Activated naive CD4-positive, alpha-beta T cell treated with anti-CD3 and anti-CD28 coated beads, Interleukin-2, amount 50 U/mL, for 24 hours (primary cell): ENCODE data around the gene RBM27.

ENCODE experiments used
- H3K27ac Mint-ChIP-seq: one replicate; pipeline ENCODE4 v1.8.0; 2021; ENCODE audit warnings: mild to moderate bottlenecking, mixed read lengths
- H3K27me3 Mint-ChIP-seq: one replicate; pipeline ENCODE4 v1.8.0; 2021; ENCODE audit warnings: mixed read lengths
- H3K36me3 Mint-ChIP-seq: one replicate; pipeline ENCODE4 v1.8.0; 2021; ENCODE audit warnings: mixed read lengths
- H3K4me1 Mint-ChIP-seq: one replicate; pipeline ENCODE4 v1.8.0; 2021; ENCODE audit warnings: mixed read lengths
- H3K4me3 Mint-ChIP-seq: one replicate; pipeline ENCODE4 v1.8.0; 2021; ENCODE audit warnings: mild to moderate bottlenecking, mixed read lengths
- H3K9me3 Mint-ChIP-seq: one replicate; pipeline ENCODE4 v1.8.0; 2021; ENCODE audit warnings: mixed read lengths

RBM27 gene

DNA sequence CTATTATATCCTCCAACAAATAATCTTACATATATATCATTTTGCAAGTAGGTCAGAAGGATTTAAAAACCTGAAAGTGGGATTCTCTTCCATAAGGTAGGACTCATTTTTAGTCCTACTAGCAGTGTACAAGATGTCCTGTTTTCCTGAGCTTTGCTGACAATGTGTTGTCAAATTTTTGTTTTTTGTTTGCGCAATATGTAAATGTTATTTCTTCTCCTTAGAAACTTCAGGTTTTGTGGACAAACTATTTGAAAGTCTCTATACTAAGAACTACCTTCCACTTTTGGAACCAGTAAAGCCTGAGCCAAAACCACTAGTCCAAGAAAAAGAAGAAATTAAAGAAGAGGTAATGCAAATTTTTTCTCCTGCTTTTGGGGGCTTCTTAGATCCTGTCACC lies 19.8 kb downstream of the RBM27 start:
- H3K27me3 Mint-ChIP-seq, result no peaks in the 10 kb centered on the region
- no peaks in the 10 kb centered on the region for H3K9me3 Mint-ChIP-seq
- no peak overlapping the region for H3K27ac Mint-ChIP-seq
- peaks cover 12% of the 10 kb centered on the region for H3K4me1 Mint-ChIP-seq
- peaks cover 10% of the 10 kb centered on the region for H3K36me3 Mint-ChIP-seq
- no peak overlapping the region for H3K4me3 Mint-ChIP-seq

GRCh38 chr5:146229222-146229621 lies 25.8 kb downstream of the RBM27 start:
- Mint-ChIP-seq H3K4me1 (peaks cover 3% of the 10 kb centered on the region), H3K27ac (peak overlapping the region; percentile 8), H3K36me3 (peaks cover 11% of the 10 kb centered on the region), H3K4me3 (no peak overlapping the region), H3K9me3 (no peaks in the 10 kb centered on the region), H3K27me3 (no peaks in the 10 kb centered on the region)

DNA sequence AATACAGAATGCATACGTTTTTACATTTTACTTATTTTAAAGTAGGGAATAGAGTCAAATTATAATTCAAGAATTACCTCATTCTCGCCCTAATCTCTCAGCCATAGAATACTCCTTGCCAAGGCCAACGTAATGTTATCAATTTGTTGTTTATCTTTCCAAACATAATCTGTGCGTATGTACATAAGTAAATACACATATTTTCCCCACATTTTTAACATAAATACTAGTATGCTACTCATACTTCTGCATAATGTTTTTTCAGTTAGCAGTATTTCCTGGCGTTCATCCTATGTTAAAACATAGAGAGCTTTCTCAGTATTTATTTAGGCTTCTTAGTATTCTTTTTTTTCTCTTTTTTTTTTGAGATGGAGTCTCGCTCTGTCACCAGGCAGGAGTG lies 28.8 kb downstream of the RBM27 start:
- Mint-ChIP-seq H3K9me3 (no peaks in the 10 kb centered on the region), H3K4me3 (no peak overlapping the region), H3K36me3 (peaks cover 15% of the 10 kb centered on the region), H3K4me1 (no peaks in the 10 kb centered on the region), H3K27ac (no peak overlapping the region), H3K27me3 (no peaks in the 10 kb centered on the region)

DNA sequence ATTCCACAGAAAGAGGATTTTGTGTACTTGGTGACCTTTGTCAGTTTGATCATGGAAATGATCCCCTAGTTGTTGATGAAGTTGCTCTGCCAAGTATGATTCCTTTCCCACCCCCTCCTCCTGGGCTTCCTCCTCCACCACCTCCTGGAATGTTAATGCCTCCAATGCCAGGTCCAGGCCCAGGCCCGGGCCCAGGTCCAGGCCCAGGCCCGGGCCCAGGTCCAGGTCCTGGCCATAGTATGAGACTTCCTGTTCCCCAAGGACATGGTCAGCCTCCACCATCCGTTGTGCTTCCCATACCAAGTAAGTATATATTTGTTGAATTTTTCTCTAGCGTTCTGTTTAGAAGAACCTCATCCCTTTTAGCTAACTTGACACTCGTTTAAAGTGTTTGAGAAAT lies 30.0 kb downstream of the RBM27 start:
- Mint-ChIP-seq H3K27me3 (no peaks in the 10 kb centered on the region), H3K36me3 (peaks cover 17% of the 10 kb centered on the region), H3K4me3 (no peak overlapping the region)

DNA sequence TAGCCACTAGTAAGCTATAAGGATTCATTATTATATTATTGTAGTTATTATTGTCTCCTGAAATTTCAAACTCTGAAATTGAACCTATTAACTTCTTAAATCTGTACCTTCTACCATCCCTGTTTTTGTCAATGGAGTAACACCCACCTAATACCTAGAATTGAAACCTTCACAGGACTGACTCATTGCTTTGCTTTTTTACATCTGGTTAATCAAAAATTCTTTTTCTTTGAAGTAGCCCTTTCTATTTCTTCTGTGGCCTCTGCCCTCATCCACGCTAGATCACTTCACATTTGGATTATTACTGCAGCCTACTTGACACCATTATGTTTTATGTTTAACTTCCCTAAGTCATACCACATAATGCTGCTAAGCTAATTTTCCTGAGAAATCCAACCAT lies 35.6 kb downstream of the RBM27 start:
- H3K27ac Mint-ChIP-seq, result peak overlapping the region; percentile 19
- H3K36me3 Mint-ChIP-seq, result peaks cover 16% of the 10 kb centered on the region
- H3K27me3 Mint-ChIP-seq, result no peaks in the 10 kb centered on the region
- H3K9me3 Mint-ChIP-seq, result no peaks in the 10 kb centered on the region
- no peak overlapping the region for H3K4me3 Mint-ChIP-seq
- peaks cover 11% of the 10 kb centered on the region for H3K4me1 Mint-ChIP-seq

More for the DNA sequence above, 30.0 kb downstream of the RBM27 start:
- no peak overlapping the region for H3K27ac Mint-ChIP-seq
- no peaks in the 10 kb centered on the region for H3K9me3 Mint-ChIP-seq
- no peaks in the 10 kb centered on the region for H3K4me1 Mint-ChIP-seq

- H3K4me3 Mint-ChIP-seq, result no peak overlapping the region
- peaks cover 17% of the 10 kb centered on the region for H3K36me3 Mint-ChIP-seq
- H3K4me1 Mint-ChIP-seq, result peaks cover 11% of the 10 kb centered on the region
- no peak overlapping the region for H3K27ac Mint-ChIP-seq
- no peaks in the 10 kb centered on the region for H3K27me3 Mint-ChIP-seq
- H3K9me3 Mint-ChIP-seq, result no peaks in the 10 kb centered on the region
These were observed 37.5 kb downstream of the RBM27 start for GRCh38 chr5:146240951-146241350.

DNA sequence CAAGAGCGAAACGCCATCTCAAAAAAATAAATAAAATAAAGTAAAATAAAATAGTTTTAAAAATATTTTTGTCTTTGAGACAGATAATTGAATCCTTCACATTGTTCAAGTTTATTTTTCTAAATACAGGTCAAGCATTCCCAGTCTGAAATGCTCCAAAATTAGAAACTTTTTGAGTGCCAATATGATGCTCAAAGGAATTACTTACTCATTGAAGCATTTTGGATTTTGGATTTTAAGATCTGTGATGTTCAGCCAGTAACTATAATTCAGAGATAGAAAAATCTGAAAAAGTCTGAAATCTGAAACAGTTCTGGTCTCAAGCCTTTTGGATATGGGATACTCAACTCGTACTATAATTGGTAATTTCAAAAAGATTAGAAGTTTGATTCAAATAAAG lies 39.8 kb downstream of the RBM27 start:
- H3K27ac Mint-ChIP-seq, result no peak overlapping the region
- no peaks in the 10 kb centered on the region for H3K27me3 Mint-ChIP-seq
- H3K4me1 Mint-ChIP-seq, result peaks cover 15% of the 10 kb centered on the region
- no peak overlapping the region for H3K4me3 Mint-ChIP-seq
- H3K9me3 Mint-ChIP-seq, result no peaks in the 10 kb centered on the region
- H3K36me3 Mint-ChIP-seq, result peaks cover 14% of the 10 kb centered on the region

GRCh38 chr5:146248561-146248960 lies 45.2 kb downstream of the RBM27 start:
- no peak overlapping the region for H3K27ac Mint-ChIP-seq
- no peaks in the 10 kb centered on the region for H3K9me3 Mint-ChIP-seq
- no peak overlapping the region for H3K4me3 Mint-ChIP-seq
- no peaks in the 10 kb centered on the region for H3K27me3 Mint-ChIP-seq
- peaks cover 14% of the 10 kb centered on the region for H3K36me3 Mint-ChIP-seq
- peaks cover 9% of the 10 kb centered on the region for H3K4me1 Mint-ChIP-seq

GRCh38 chr5:146249801-146250200 lies 46.4 kb downstream of the RBM27 start:
- Mint-ChIP-seq H3K9me3 (no peaks in the 10 kb centered on the region), H3K27ac (no peak overlapping the region), H3K27me3 (no peaks in the 10 kb centered on the region), H3K36me3 (peaks cover 14% of the 10 kb centered on the region), H3K4me3 (no peak overlapping the region), H3K4me1 (peaks cover 17% of the 10 kb centered on the region)
